GM18502 (cell line): ENCODE measurements around the gene GATA6.

Source experiments
- ATAC-seq: cut with Tn5 transposase; IDR thresholded peaks from one replicate; pipeline ENCODE4 v1.9.1; 2021; ENCODE audit warnings: mild to moderate bottlenecking; ENCODE audit not compliant: unreplicated experiment, poor library complexity

The GATA6 gene

DNA sequence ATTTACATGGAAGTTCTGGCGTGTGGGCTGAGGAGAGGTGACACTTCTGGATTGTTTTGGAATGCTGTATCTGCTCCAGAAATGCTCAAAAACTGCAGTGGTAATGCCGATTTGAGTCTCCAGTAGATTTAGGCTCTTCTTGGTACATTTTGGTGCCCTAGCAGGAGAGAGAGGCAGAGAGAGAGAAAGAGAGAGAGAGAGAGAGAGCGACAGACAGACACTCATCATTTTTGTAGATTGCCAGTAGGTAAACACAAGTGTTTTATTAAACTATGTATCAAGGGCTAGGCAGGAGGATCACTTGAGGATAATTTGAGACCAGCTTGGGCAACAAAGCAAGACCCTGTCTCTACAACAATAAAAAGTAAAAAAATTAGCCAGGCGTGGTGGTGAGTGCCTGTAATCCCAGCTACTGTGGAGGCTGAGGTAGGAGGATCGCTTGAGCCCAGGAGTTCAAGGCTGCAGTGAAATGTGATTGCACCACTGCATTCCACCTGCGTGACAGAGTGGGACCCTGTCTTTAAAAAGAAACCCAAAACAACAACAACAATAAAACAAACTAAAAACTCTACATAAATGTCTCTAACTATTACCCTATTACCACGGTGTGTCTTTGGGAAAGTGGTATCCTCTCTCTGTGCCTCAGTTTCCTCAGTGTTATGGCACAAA, 60.2 kb downstream of the GATA6 start:
- ATAC-seq = no peak

DNA sequence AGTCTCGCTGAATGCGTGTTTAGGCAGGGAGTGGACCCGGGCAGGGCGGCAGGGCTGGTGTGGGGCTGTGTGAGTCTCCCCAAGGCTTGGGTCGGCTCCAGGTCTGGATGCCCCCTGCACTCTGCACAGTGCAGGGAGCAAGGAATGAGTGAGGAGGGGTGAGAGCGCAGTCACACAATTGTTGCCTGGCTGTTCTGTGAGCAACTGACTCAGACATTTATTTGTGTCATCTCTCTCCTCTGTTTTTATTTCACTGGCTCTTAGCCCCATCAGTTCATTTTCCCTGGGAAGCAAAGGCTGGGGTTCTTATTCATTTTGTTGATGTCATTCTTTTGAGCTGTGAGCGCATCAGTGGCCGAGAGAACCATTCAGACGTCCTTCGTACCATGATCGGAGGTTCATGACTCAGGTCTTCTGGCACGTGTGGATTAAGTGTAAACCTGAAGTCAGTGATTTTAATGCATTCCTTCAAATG, 61.1 kb downstream of the GATA6 start:
- no peak for ATAC-seq

DNA sequence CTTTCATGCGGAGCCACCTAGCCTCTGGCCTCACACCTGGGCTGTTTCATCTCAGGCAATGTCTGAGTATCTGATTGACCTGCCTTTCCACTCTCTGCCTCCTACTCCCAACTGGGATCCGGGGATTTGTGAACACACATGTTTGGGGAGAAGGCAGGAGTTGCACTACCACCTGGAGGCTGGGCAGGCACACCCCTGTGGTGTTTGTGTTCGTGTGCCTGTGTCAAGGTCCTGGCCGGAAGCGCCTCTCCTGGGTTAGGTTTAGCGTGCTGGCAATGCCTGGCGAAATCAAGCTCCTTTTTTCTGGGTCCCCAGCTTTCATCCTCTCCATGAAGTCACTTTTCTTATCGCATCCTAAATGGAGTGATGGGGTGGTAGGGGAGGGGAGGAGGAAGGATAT, 63.9 kb downstream of the GATA6 start:
- no peak for ATAC-seq

- no peak for ATAC-seq
Observed at GRCh38 chr18:22238036-22238435, 68.6 kb downstream of the GATA6 start.

DNA sequence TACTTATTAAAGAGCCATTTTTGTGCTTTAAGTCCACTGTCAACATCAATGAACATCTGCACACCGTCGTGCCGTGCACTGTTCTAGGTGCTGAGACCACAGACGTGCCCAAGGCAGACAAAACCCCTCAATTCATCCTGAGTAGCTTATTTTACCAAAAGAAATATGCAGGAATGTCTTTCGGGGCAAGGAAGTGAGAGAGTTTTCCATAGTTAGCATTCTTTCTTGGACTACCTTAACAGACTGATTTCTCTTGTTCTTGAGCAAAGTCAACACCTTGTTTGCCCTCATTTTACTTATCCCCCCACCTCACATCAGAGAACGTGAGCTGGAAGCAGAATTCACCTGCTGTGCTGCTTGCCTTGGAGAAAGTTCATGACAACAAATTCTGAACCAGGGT, 69.3 kb downstream of the GATA6 start:
- ATAC-seq = no peak

DNA sequence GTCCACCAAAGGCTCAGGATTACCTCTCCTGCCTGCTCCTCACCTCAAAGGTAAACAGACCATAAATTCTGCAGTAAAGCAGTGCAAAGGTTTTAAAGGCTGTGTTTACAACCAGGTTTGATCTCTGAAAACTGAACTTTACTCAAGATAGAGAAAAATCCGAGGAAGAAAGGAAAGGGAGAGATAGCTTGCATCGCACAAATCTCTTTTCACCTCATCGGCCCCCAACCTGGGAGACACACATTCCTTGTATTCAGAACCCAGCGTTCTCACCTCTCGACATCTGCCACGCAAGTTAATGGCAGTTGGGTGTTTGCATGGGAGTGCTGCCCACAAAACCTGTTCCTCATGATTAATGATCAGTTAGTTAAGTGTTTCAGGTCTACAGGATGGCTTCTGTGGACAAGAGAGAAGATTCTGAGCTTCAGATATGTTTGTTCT, 72.6 kb downstream of the GATA6 start:
- ATAC-seq = no peak

GRCh38 chr18:22243513-22243912, 74.1 kb downstream of the GATA6 start:
- no peak for ATAC-seq

GRCh38 chr18:22250026-22250425, 80.6 kb downstream of the GATA6 start:
- no peak for ATAC-seq

GRCh38 chr18:22250591-22250996, 81.2 kb downstream of the GATA6 start:
- no peak for ATAC-seq
